Smooth muscle cell (in vitro differentiated cells): ENCODE measurements around the gene FBLN2. TPM values are rescaled to one million over a fixed set of nuclear protein-coding genes. Genes with fewer than 3 reads are reported as not detected.

Source experiments
- DNase-seq: peaks from one replicate; lab custom pipeline; 2025; ENCODE audit not compliant: unreplicated experiment; lab: John Stamatoyannopoulos, UW
- H2AFZ ChIP-seq: fragments of 200-600 bp; sonication (generic); 2 replicates; pipeline ENCODE4 v1.6.0; 2016; ENCODE audit warnings: antibody characterized with exemption, low read depth, mild to moderate bottlenecking
- H3F3A ChIP-seq: fragments of 200-600 bp; sonication (generic); 2 replicates; pipeline ENCODE4 v1.6.0; 2017; ENCODE audit warnings: antibody characterized with exemption, low read depth
- H3K27ac ChIP-seq: fragments of 200-600 bp; sonication (generic); 2 replicates; pipeline ENCODE4 v1.5.1; 2016; ENCODE audit warnings: low read depth, mild to moderate bottlenecking
- H3K27me3 ChIP-seq: fragments of 200-600 bp; sonication (generic); 2 replicates; pipeline ENCODE4 v1.6.1; 2016; ENCODE audit warnings: low read depth, mild to moderate bottlenecking
- H3K36me3 ChIP-seq: fragments of 200-600 bp; sonication (generic); 2 replicates; pipeline ENCODE4 v1.5.1; 2016; ENCODE audit warnings: low read depth
- H3K4me1 ChIP-seq: fragments of 200-600 bp; sonication (generic); 2 replicates; pipeline ENCODE4 v1.5.1; 2016; ENCODE audit warnings: low read depth
- H3K4me2 ChIP-seq: fragments of 200-600 bp; sonication (generic); 2 replicates; pipeline ENCODE4 v1.6.0; 2016; ENCODE audit warnings: mild to moderate bottlenecking
- H3K4me3 ChIP-seq: fragments of 200-600 bp; sonication (generic); 2 replicates; pipeline ENCODE4 v1.5.1; 2016; ENCODE audit warnings: mild to moderate bottlenecking
- H3K79me2 ChIP-seq: fragments of 200-600 bp; sonication (generic); 2 replicates; pipeline ENCODE4 v1.6.0; 2016; ENCODE audit warnings: low read depth, mild to moderate bottlenecking
- H3K9ac ChIP-seq: fragments of 200-600 bp; sonication (generic); 2 replicates; pipeline ENCODE4 v1.6.0; 2016; ENCODE audit warnings: low read depth
- H3K9me3 ChIP-seq: fragments of 200-600 bp; sonication (generic); replicated peaks from 2 replicates; pipeline ENCODE4 v1.5.1; 2016; ENCODE audit warnings: low read depth
- H4K20me1 ChIP-seq: fragments of 200-600 bp; sonication (generic); 2 replicates; pipeline ENCODE4 v1.6.0; 2016; ENCODE audit warnings: low read depth
- CTCF ChIP-seq: fragments of 200-600 bp; sonication (generic); IDR thresholded peaks from 2 replicates; pipeline ENCODE4 v1.5.1; 2017; ENCODE audit warnings: borderline replicate concordance, mild to moderate bottlenecking, antibody characterized with exemption; ENCODE audit not compliant: insufficient read depth, poor library complexity, severe bottlenecking
- WGBS: methylation state at CpG from one replicate; pipeline ENCODE4 v1.1.7; 2016; ENCODE audit warnings: low lambda C conversion rate; 5-methylcytosine and 5-hydroxymethylcytosine counted together
- polyA plus RNA-seq: library from polyadenylated mRNA; unstranded; fragments of >200 nt; fragmentation: Nextera tagmentation; extraction: Ambion mirVana; gene quantifications from 2 replicates; pipeline ENCODE4 v1.2.1, GENCODE V29; 2016
- total RNA-seq: library from RNA; depleted of rRNA; stranded (reverse); fragments of >200 nt; gene quantifications from 2 replicates; pipeline ENCODE4 v1.2.3, GENCODE V29; 2014

FBLN2 gene
- total and polyA plus RNA-seq, 2 experiments from 2014 or later = 159 to 390 TPM

- no peak for DNase-seq
- H3K79me2 ChIP-seq = no peaks in the 10 kb centered on the region
- H3K4me2 ChIP-seq = no peak overlapping the region
- 86% methylated on average over 3 of the region's 4 CpGs for WGBS
- no peaks in the 10 kb centered on the region for H3F3A ChIP-seq
- no peak overlapping the region for H3K4me3 ChIP-seq
- H3K4me1 ChIP-seq = peaks cover 11% of the 10 kb centered on the region
- no peaks in the 10 kb centered on the region for H3K9me3 ChIP-seq
- no peaks in the 10 kb centered on the region for H3K36me3 ChIP-seq
- H3K27ac ChIP-seq = no peak overlapping the region
- no peak overlapping the region for H2AFZ ChIP-seq
- no peaks in the 10 kb centered on the region for H4K20me1 ChIP-seq
- peaks cover 14% of the 10 kb centered on the region for H3K27me3 ChIP-seq
- H3K9ac ChIP-seq = no peak overlapping the region
- TF ChIP-seq CTCF = no peak
These were observed 103.8 kb downstream of the FBLN2 start for GRCh38 chr3:13652728-13653127.

- no peaks in the 10 kb centered on the region for H3K79me2 ChIP-seq
- no peak overlapping the region for H3K27ac ChIP-seq
- H2AFZ ChIP-seq = no peak overlapping the region
These were observed 104.8 kb downstream of the FBLN2 start for GRCh38 chr3:13653631-13654279.

GRCh38 chr3:13654330-13655060, 105.6 kb downstream of the FBLN2 start:
- Histone ChIP-seq H3K4me2 (peak overlapping the region; percentile 87), H3K36me3 (no peaks in the 10 kb centered on the region), H3K9ac (no peak overlapping the region), H2AFZ (no peak overlapping the region), H3F3A (no peaks in the 10 kb centered on the region), H3K4me1 (peaks cover 4% of the 10 kb centered on the region), H4K20me1 (no peaks in the 10 kb centered on the region), H3K79me2 (no peaks in the 10 kb centered on the region), H3K9me3 (no peaks in the 10 kb centered on the region), H3K4me3 (no peak overlapping the region), H3K27me3 (peaks cover 18% of the 10 kb centered on the region), H3K27ac (no peak overlapping the region)
- WGBS = 84% methylated on average over 15 of the region's 15 CpGs
- DNase-seq = no peak
- no peak for TF ChIP-seq CTCF

More at GRCh38 chr3:13653631-13654279, 104.8 kb downstream of the FBLN2 start:
- Histone ChIP-seq H3K27me3 (peaks cover 18% of the 10 kb centered on the region), H3K4me1 (peaks cover 6% of the 10 kb centered on the region), H3K36me3 (no peaks in the 10 kb centered on the region), H3K4me2 (no peak overlapping the region), H4K20me1 (no peaks in the 10 kb centered on the region), H3K9ac (no peak overlapping the region), H3K4me3 (no peak overlapping the region), H3K9me3 (no peaks in the 10 kb centered on the region), H3F3A (no peaks in the 10 kb centered on the region)
- WGBS = 79% methylated on average over 20 of the region's 20 CpGs
- no peak for TF ChIP-seq CTCF
- no peak for DNase-seq
